Measurements from ENCODE around the gene HAUS2.

HAUS2 gene

DNA sequence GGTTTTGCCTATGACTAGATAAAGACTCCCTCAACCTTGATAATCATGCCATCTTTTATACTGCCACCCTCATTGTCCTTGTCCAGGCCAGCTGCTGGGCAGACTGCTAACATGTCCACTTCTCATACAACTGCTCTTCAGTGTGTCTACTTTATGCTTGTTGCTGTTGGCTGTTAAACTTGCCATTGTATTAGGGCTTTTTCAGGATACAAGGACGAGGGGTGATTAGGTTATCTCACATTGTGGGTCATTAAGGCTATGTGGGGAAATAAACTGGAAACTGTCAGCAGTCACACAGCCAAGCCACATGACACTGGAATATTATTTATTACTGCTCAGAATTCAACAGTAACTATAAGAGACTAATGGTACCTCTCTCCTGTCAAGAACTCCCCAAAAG lies 62.9 kb downstream of the HAUS2 start:
- DNase-seq: no peak

- DNase-seq: no peak
Observed at GRCh38 chr15:42612367-42612912, 63.8 kb downstream of the HAUS2 start.

DNA sequence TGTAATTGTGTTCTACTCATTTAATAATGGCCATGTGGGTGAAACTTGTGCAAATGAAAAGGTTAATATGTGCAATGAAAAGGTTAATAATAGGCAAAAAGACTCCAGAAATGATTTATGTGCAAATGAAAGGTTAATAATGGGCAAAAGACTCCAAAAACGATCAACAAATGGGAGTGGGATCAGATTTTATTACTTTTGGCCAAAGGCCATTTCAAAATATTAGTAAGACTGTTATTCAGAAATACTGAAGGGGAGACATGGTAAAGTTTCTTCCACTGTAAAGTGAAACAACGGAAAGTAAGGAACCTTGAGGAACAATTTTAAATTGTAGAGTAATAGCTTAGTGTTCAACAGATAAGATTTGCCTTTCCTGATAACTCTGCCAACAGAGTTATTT lies 67.5 kb downstream of the HAUS2 start:
- no peak for DNase-seq
